Fibroblast of mammary gland (primary cell): ENCODE measurements around the gene PSAT1.
"Not testable (repeated sequence)": the region's sequence is repeated elsewhere in the genome, so short reads cannot be mapped to it uniquely, and the experiment has no call there.

ENCODE experiments used
- DNase-seq: peaks from one replicate; pipeline ENCODE4 v3.0.0-alpha.2; 2010; ENCODE audit warnings: low read depth
- H3K4me3 ChIP-seq: 2 replicates; pipeline ENCODE4 v1.5.1; 2011; ENCODE audit warnings: low read depth, mild to moderate bottlenecking, low read length, moderate library complexity; ENCODE audit not compliant: control insufficient read depth
- TF ChIP-seq, protein P1 (sequence below): conservative IDR thresholded peaks from 2 replicates; pipeline ENCODE4 v1.5.1; 2011; ENCODE audit warnings: low read depth, low read length, inconsistent platforms; ENCODE audit not compliant: control insufficient read depth, insufficient read depth

PSAT1 gene

DNA sequence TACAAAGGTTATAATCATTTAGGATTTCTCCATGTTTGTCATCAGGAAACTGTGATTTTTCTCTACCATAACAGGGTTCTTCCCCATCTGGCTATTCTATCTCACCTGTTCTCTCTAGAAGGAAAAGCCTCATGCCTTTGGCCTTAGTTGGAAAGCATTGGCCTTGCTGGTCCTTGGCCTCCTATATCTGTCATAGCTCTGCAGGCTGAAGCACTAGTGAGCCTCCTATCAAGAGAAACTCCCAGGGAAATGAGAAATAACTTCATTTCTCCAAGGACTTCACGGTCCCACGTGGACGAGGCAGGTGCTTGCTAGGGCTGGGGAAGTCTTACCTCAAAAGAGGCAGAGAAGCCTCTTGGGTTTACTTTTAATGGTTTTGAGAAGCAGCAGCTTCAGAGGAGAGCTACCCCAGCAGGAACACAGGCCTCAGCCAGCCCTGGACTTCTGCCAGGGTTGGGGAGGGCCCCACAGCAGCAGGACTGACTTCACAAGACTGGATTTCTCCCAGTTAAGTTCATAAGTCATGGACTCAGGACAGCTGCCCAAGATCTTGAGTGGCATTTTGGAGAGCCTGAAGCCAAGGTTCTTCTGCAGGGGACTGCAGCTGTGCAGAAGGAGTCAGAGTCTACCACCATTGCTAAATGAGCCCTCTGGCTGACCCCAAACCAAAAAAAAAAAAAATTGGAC, 15.8 kb upstream of the PSAT1 start:
- peak; percentile 80 for DNase-seq
- TF ChIP-seq, protein P1, sequence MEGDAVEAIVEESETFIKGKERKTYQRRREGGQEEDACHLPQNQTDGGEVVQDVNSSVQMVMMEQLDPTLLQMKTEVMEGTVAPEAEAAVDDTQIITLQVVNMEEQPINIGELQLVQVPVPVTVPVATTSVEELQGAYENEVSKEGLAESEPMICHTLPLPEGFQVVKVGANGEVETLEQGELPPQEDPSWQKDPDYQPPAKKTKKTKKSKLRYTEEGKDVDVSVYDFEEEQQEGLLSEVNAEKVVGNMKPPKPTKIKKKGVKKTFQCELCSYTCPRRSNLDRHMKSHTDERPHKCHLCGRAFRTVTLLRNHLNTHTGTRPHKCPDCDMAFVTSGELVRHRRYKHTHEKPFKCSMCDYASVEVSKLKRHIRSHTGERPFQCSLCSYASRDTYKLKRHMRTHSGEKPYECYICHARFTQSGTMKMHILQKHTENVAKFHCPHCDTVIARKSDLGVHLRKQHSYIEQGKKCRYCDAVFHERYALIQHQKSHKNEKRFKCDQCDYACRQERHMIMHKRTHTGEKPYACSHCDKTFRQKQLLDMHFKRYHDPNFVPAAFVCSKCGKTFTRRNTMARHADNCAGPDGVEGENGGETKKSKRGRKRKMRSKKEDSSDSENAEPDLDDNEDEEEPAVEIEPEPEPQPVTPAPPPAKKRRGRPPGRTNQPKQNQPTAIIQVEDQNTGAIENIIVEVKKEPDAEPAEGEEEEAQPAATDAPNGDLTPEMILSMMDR: no peak
- no peak overlapping the region for H3K4me3 ChIP-seq

DNA sequence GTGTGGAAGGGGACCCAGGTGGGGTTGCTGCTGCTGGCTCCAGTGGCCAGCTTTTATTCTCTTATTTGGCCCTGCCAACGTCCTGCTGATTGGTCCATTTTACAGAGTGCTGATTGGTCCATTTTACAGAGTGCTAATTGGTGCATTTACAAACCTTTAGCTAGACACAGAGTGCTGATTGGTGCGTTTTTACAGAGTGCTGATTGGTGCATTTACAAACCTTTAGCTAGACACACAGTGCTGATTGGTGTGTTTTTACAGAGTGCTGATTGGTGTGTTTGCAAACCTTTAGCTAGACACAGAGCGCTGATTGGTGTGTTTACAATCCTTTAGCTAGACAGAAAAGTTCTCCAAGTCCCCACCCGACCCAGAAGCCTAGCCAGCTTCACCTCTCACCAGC, 12.7 kb upstream of the PSAT1 start:
- not testable (repeated sequence) for DNase-seq, H3K4me3 ChIP-seq

DNA sequence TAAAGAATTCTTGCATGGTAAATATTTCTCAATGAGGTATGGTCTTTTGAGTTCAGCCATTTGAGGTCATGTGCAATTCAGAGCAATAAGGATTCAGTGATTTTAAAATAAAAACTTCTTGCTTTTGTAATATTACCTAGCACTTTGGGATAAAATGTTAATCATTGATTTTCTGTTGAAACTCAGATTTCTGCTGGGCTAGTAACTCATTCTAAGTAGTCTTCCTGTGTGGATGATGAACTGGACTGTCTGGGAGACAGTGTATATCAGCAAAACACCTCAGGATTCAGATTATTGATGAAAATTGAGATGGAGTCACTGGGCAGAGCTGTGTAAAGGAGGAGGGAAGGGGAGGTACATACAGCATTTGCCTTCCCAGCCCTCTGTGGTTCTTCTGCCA, 10.8 kb upstream of the PSAT1 start:
- H3K4me3 ChIP-seq: no peak overlapping the region
- TF ChIP-seq, protein P1: no peak
- DNase-seq: no peak

DNA sequence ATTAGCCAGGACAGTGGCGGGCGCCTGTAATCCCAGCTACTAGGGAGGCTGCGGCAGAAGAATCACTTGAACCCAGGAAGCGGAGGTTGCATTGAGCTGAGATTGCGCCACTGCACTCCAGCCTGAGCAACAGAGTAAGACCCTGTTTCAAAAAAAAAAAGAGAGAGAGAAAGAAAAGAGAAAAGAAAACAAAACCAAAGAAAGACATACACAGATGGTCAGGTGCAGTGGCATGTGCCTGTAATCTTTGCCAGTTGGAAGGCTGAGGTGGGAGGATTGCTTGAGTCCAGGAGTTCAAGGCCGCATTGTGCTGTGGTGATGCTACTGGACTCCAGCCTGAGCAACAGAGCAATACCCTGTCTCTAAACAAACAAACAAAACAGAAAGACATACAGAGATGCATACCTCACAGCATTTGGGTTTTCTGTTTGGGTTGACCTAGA, 10.0 kb upstream of the PSAT1 start:
- no peak overlapping the region for H3K4me3 ChIP-seq
- no peak for DNase-seq
- TF ChIP-seq, protein P1: no peak

DNA sequence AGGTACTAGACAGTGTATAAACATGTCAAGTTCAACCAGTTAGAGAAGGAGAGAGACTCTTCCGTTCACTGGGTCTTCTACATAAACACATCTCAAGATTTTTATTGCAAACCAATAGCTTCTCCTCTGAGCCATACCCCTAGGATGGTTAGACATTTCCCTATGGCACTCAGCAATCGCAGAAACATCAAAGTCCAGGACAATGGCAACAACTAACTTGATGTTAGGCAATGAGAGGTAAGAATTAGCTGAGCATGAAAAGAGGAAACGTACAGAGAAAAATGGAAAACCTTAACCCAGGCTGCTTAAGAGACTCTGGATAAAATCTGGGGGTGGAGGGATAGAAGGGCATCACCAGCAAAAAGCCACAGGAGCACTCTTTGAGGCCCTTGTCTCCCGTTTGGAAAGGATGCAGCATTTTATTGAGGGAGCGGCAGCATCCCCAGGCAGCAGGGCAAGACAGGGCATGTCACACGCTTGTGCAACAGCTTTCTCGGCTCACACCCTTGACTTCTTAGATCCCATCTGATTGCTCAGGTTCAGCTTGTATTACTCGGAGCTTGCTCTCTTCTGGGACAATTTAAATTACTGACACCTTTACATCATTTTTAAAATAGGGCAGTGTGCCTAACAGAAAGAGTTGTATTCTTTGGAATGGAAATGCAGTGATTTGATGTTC, 8.6 kb upstream of the PSAT1 start:
- TF ChIP-seq, protein P1: no peak
- no peak for DNase-seq
- H3K4me3 ChIP-seq: no peak overlapping the region

DNA sequence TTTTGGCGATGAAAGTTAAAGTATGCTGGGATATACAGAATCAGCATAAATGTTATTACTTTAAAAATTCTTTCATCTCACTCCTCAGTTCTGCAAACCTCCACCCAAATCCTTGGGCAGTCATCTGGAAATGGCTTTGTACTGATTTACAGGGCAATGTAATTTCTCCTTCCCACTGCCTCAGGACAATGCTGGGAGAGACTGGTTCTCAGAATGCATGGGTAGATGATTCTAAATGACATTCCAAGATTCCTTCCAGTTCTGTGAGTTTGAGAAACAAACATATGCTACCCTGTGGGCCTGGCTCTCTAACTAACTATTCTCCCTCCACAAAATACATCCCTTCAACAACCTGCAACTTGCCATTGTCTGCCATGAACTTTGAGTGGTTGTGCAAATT, 7.5 kb upstream of the PSAT1 start:
- no peak overlapping the region for H3K4me3 ChIP-seq
- DNase-seq: no peak
- TF ChIP-seq, protein P1: no peak

DNA sequence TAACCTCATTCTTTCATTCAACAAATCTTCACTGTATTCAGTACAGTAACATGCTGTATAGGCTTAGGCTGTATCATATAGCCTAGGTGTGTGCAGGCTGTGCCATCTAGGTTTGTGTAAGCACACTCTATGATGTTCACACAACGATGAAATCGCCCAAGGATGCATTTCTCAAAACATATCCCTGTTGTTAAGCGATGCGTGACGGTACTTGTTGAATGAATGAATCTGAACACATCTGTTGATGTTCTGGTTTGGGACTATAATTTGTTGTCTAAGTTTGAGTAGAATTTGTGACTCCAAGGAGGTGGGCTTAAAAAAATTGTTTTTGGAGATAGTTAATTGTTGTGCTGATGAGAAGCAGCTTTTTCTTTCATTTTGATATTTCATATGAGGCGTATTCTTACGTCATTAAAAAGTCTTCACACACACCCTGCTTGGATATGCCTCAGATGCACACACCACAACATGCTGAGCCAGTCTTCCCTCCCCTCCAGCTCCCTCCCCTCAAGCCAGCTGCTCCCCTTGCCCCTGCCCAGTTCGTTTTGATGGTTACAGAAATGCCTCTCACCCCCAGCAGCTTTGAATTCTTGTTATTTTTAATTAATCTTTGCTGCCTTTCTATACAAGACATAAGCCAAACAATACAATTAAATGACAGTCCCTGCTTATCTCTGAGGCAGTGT, 5.5 kb upstream of the PSAT1 start:
- no peak for DNase-seq
- TF ChIP-seq, protein P1: no peak
- H3K4me3 ChIP-seq: no peak overlapping the region
